Measurements from ENCODE around the gene PPIF. TPM values are rescaled to one million over a fixed set of nuclear protein-coding genes. Genes with fewer than 3 reads are reported as not detected.

PPIF gene
- total and polyA plus RNA-seq, 2 of the 4 experiments (the other 2 are of a cell fraction), result 29.2 to 130 TPM

DNA sequence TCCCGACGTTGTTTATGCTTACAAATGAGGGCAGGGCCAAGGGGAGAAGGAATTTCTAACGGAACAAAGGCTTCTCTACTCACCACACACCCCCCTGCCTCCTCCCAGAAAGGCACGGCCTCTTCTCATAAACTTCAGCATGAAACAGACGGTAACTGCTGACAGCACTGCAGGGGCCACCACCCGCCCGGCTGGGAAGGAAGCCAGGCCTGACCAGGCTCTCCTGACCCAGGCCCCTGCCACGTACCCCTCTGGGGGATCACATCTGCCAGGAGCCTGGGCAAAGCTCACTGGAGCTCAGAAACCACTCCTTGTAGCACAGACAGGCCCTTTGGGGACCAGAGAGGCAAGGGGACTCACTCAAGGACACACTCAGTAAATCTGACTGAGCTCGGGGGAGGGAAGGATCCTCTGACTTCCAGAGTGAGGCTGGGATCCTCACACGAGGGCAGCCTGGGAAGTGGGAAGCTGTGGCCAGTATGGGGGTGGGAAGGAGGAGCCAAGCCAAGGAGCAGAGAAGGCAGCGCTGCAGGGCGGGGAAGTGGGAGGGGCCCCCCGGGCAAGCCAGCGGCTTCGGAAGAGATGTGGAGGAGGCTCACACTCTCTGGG is 52.1 kb downstream of the PPIF start:
- no peaks in the 10 kb centered on the region for H3K27me3 ChIP-seq (ENCODE audit: control insufficient read depth, insufficient read depth, low read length)
- POLR2A ChIA-PET (ENCODE audit: unreplicated experiment), result interaction anchor here (0.8 kb wide), 1 partner anchor 88 kb away, joined by 3 read pairs; no protein-coding TSS in a partner anchor
- DNase-seq, result peak; percentile 95
- peaks cover 30% of the 10 kb centered on the region for H3K9me1 ChIP-seq (ENCODE audit: insufficient read depth, low read length)
- peak overlapping the region; percentile 93 for H2AFZ ChIP-seq (replicated peaks; ENCODE audit: low read length, poor library complexity)
- peak overlapping the region; percentile 95 for H3K27ac ChIP-seq (ENCODE audit: insufficient read depth, low read length)
- peak overlapping the region; percentile 68 to 99 for H4K8ac ChIP-seq (ENCODE audit: low read depth in 2 of 2, low read length in 2 of 2)
- 0% methylated on average over 4 of the region's 15 CpGs; no CpG with 5 or more reads in 1 of the 2 experiments for WGBS, 2 experiments (ENCODE audit: extremely low coverage in 2 of 2, insufficient read length in 1 of 2)
- intact Hi-C loops (cut with micrococcal nuclease) (loop anchor here (1.0 kb wide), 2 partner anchors 23 to 46 kb away; partner anchors contain the start of gene ZCCHC24), dilution Hi-C loops (cut with HindIII; ENCODE audit: low sequenced_read_pairs, unreplicated experiment) (no loop called here), in situ Hi-C loops (cut with MboI; ENCODE audit: low sequenced_read_pairs) (loop anchor here (25.0 kb wide), 1 partner anchor 88 kb away; no protein-coding TSS in a partner anchor)
- CTCF ChIA-PET, result interaction anchor here (0.6 to 1.2 kb wide), 3 partner anchors 25 to 68 kb away, joined by 3 to 5 read pairs (median 3); no protein-coding TSS in a partner anchor
- H2BK15ac ChIP-seq (ENCODE audit: low read depth, low read length), result peak overlapping the region; percentile 71; the same call in 2 of the 3 replicates
- TF ChIP-seq MAFK (IDR thresholded peaks at IDR 0.05; ENCODE audit: low read depth, low read length) (0 out of 2 replicates have a peak, but pooled peaks have one; percentile 13), RFX5 (IDR thresholded peaks at IDR 0.05; ENCODE audit: low read depth, low read length) (peak; percentile 86), RCOR1 (IDR thresholded peaks at IDR 0.05; ENCODE audit: insufficient replicate concordance, low read length) (no peak), SMC3 (IDR thresholded peaks at IDR 0.05; ENCODE audit: low read depth, low read length) (peak; percentile 5; the same call in 1 of the 2 replicates), CHD1 (IDR thresholded peaks at IDR 0.05; ENCODE audit: low read depth, low read length) (no peak), FOS (IDR thresholded peaks at IDR 0.05; ENCODE audit: low read depth, low read length) (no peak), POLR2A (IDR thresholded peaks at IDR 0.05; ENCODE audit: low read depth, low read length) (peak; percentile 85), BHLHE40 (IDR thresholded peaks at IDR 0.05; ENCODE audit: low read depth, low read length) (peak; percentile 56; the same call in 1 of the 2 replicates), MAZ (IDR thresholded peaks at IDR 0.05; ENCODE audit: borderline replicate concordance, low read depth, low read length) (peak; percentile 73; the same call in 1 of the 2 replicates)
- no peaks in the 10 kb centered on the region for H3K9me3 ChIP-seq (ENCODE audit: control insufficient read depth, insufficient read depth, low read length)
- no TSS peak for BruUV-seq (replicated peaks)
- peaks cover 3% of the 10 kb centered on the region for H4K20me1 ChIP-seq (ENCODE audit: insufficient read depth, low read length)
- H3K9ac ChIP-seq (ENCODE audit: low read depth, low read length), result peak overlapping the region; percentile 75
- H2BK20ac ChIP-seq (ENCODE audit: low read depth, low read length), result peak overlapping the region; percentile 94
- peak overlapping the region; percentile 99 for H2BK120ac ChIP-seq (ENCODE audit: low read depth, low read length)
- H4K91ac ChIP-seq (ENCODE audit: insufficient read depth, low read depth, low read length), result peak overlapping the region; percentile 99
- ATAC-seq (ENCODE audit: low read depth), result peak; percentile 90
- peak overlapping the region; percentile 100 for H3K4ac ChIP-seq (ENCODE audit: low read depth, low read length)
- H4K5ac ChIP-seq (ENCODE audit: low read depth, low read length), result peak overlapping the region; percentile 66
- H3K14ac ChIP-seq (replicated peaks; ENCODE audit: low read depth, low read length), result peak overlapping the region; percentile 99
- H3K4me1 ChIP-seq (ENCODE audit: control insufficient read depth, insufficient read depth, low read length), result peaks cover 49% of the 10 kb centered on the region
- peak overlapping the region; percentile 98 for H2AK5ac ChIP-seq (ENCODE audit: low read depth, low read length)
- peaks cover 17% of the 10 kb centered on the region; the same call in 1 of the 2 replicates for H3K36me3 ChIP-seq (ENCODE audit: control insufficient read depth, insufficient read depth, low read length)
- H2BK5ac ChIP-seq (ENCODE audit: low read depth, low read length, poor library complexity, severe bottlenecking), result peak overlapping the region; percentile 98
- peak overlapping the region; percentile 64 for H3K4me2 ChIP-seq (ENCODE audit: low read depth, low read length)
- H3K4me3 ChIP-seq (ENCODE audit: insufficient read depth, low read depth, low read length), result no peak overlapping the region
- H2AK9ac ChIP-seq (replicated peaks; ENCODE audit: low read depth, low read length, poor library complexity), result peak overlapping the region; percentile 99
- H3K18ac ChIP-seq (ENCODE audit: low read depth, low read length), result peak overlapping the region; percentile 78
- H3K23ac ChIP-seq (ENCODE audit: low read depth, low read length), result peak overlapping the region; percentile 100
- H3K79me1 ChIP-seq (ENCODE audit: low read depth in 1 of 2, low read length in 2 of 2), result peaks cover 53 to 75% of the 10 kb centered on the region in 2 experiments
- peak overlapping the region; percentile 100 for H3K56ac ChIP-seq (ENCODE audit: extremely low read depth, insufficient read depth, low read length)
